UCSD-AML1 (cell line): Measurements from ENCODE around the gene CTTNBP2NL.
A peak's percentile ranks its signal among the peaks of the same experiment; 100 is the strongest.
"Not testable (repeated sequence)": the region's sequence is repeated elsewhere in the genome, so short reads cannot be mapped to it uniquely, and the experiment has no call there.

Experiments used
- DNase-seq: peaks from one replicate; lab custom pipeline; 2025; ENCODE audit not compliant: unreplicated experiment; lab: John Stamatoyannopoulos, UW

The CTTNBP2NL gene

GRCh38 chr1:112386024-112386723, 9.8 kb upstream of the CTTNBP2NL start:
- no peak for DNase-seq

GRCh38 chr1:112386731-112387346, 9.2 kb upstream of the CTTNBP2NL start:
- no peak for DNase-seq

GRCh38 chr1:112387807-112388206, 8.2 kb upstream of the CTTNBP2NL start:
- no peak for DNase-seq

DNA sequence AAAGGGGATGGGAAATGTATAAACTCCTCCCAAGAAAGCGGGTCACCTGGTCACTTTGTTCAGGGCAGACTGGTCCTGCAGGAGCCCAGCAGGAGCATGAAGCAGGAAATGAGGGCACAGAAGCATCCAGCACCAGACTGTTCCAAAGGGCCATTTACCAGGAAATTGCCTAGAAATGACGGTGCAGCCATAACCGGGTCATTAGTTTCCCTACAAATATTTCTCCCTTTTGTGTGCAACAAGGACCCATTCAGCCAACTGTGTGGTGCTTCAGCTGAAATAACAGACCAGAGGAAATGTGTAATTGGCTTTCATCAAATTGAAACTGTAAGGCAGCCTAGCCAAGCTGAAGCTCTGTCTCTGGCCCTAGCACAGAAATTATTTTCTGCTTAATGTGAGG, 7.6 kb upstream of the CTTNBP2NL start:
- no peak for DNase-seq

- DNase-seq = no peak
Measured at GRCh38 chr1:112389689-112390088, 6.3 kb upstream of the CTTNBP2NL start.

- not testable (repeated sequence) for DNase-seq
Measured at GRCh38 chr1:112390335-112390734, 5.7 kb upstream of the CTTNBP2NL start.

- DNase-seq = peak; percentile 83
Measured at GRCh38 chr1:112390775-112391602, 5.0 kb upstream of the CTTNBP2NL start.

DNA sequence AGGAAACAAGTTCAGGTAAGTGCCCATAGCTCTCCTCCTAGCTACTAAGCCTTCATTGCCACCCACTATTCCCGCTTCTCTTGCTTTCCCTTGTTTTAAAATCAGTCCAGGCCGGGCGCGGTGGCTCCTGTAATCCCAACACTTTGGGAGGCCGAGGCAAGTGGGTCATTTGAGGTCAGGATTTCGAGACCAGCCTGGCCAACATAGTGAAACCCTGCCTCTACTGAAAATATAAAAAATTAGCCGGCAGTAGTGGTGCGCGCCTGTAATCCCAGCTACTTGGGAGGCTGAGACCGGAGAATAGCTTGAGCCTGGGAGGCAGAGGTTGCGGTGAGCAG, 4.4 kb upstream of the CTTNBP2NL start:
- DNase-seq = no peak

- DNase-seq = no peak
Measured at GRCh38 chr1:112393631-112393974, 2.4 kb upstream of the CTTNBP2NL start.

GRCh38 chr1:112394743-112395062, 1.3 kb upstream of the CTTNBP2NL start:
- no peak for DNase-seq

- no peak for DNase-seq
Measured at GRCh38 chr1:112395256-112395820, 676 bp upstream of the CTTNBP2NL start.

GRCh38 chr1:112396653-112397471, 848 bp downstream of the CTTNBP2NL start:
- no peak for DNase-seq

GRCh38 chr1:112397841-112398240, 1.8 kb downstream of the CTTNBP2NL start:
- DNase-seq = no peak

DNA sequence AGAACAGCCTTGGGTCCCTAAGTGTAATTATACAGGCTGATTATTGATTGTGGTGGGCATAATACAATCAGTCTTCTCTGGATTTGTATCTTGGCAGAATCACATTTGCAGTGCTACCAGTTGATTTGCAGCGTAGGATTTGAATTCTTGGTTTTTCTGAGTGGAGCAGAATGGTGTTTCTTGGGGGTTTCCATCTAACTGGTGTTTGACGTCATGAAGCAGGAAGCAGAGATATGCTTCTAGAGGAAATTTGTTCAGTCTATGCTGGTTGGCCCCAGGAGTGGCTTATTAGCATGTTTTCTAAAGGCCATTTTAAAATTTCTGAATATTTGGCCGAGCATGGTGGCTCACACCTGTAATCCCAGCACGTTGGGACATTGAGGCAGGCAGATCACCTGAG, 3.4 kb downstream of the CTTNBP2NL start:
- DNase-seq = no peak

- DNase-seq = not testable (repeated sequence)
Measured at GRCh38 chr1:112400706-112401105, 4.7 kb downstream of the CTTNBP2NL start.

DNA sequence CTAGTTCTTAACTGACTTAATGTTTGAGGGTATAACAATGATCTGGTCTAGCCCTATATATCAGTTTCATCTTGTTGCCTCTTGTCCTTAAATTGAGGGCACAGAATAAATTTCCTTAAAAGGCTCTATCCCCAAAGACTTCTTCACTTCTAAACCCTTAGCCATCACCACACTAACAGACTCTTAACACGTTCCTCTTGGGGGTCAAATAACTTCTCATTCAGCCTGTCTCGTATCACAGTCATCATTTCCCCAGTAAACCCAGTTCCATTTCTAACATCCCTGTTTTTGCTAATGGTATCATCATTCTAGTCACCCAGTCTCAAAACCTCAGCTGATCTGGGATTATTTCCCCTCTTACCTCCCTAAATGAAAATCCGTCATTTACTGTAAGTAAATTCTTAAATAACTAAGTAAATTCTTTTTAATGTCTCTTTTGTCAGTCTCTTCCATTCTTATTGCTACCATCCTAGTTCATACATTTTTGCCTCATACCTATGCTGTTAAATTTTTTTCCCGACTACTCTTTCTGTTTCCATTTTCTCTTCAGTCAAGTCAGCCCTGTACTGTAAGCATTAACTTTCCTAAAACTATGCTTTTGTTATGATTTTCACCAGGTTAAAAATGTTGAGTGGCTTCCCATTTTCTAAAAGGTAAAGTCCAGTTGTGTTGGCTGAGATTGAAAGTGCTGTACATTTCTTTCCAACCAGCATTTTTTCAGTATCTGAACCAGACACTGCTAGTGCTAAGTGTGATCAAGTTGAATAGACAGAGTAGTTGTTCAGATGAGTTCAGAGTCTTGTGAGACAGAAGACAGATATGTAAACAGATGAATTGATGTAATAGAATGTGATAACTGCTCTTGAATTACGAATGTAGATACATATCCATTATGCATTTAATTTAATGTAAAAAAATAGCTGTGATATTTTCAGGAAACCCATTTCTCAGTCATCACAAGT, 6.9 kb downstream of the CTTNBP2NL start:
- no peak for DNase-seq

DNA sequence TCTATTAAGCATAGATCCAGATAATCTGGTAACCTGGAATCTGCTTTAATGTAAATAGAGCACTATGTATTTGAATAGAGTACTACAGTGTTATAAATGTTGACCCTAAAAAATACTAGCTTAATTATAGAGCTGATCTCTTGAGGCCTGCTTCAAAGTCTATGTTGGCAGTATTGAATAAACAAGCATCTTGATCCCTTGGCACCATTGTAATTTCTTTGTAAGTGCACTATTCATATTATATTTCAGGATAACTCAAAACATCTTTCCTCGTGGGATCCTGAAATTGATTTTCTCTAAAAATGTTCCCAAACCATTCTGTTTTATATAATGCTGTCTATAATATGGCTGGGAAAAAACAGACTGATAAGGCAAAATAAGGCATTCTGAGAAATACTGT, 10.8 kb downstream of the CTTNBP2NL start:
- DNase-seq = no peak

- DNase-seq = no peak
Measured at GRCh38 chr1:112409414-112409813, 13.4 kb downstream of the CTTNBP2NL start.

DNA sequence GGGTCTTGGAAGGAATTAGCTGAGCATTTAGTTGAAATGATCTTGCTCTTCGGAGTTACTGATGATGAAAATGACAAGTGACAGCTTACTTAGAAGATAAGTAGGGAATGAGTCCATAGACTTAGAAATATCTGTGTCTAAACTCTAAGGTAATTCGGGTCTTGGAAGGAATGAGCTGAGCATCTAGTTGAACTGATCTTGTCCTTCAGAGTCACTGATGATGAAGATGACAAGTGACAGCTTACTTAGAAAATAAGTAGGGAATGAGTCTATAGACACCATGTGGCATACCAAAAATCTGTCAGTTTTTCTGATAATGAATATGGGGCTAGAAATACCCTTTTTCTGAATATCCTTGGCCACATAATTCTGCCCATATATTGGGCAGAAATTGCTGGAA, 14.7 kb downstream of the CTTNBP2NL start:
- no peak for DNase-seq

GRCh38 chr1:112417271-112417670, 21.3 kb downstream of the CTTNBP2NL start:
- DNase-seq = no peak
